GM15510 (cell line): ENCODE data around the gene TRAK1.

Experiments
- POLR2A ChIP-seq: IDR thresholded peaks from 3 replicates; pipeline ENCODE4 v1.6.1; 2011; ENCODE audit warnings: borderline replicate concordance; ENCODE audit not compliant: insufficient read length; ENCODE audit errors: extremely low read depth

TRAK1 gene, protein sequence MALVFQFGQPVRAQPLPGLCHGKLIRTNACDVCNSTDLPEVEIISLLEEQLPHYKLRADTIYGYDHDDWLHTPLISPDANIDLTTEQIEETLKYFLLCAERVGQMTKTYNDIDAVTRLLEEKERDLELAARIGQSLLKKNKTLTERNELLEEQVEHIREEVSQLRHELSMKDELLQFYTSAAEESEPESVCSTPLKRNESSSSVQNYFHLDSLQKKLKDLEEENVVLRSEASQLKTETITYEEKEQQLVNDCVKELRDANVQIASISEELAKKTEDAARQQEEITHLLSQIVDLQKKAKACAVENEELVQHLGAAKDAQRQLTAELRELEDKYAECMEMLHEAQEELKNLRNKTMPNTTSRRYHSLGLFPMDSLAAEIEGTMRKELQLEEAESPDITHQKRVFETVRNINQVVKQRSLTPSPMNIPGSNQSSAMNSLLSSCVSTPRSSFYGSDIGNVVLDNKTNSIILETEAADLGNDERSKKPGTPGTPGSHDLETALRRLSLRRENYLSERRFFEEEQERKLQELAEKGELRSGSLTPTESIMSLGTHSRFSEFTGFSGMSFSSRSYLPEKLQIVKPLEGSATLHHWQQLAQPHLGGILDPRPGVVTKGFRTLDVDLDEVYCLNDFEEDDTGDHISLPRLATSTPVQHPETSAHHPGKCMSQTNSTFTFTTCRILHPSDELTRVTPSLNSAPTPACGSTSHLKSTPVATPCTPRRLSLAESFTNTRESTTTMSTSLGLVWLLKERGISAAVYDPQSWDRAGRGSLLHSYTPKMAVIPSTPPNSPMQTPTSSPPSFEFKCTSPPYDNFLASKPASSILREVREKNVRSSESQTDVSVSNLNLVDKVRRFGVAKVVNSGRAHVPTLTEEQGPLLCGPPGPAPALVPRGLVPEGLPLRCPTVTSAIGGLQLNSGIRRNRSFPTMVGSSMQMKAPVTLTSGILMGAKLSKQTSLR

DNA sequence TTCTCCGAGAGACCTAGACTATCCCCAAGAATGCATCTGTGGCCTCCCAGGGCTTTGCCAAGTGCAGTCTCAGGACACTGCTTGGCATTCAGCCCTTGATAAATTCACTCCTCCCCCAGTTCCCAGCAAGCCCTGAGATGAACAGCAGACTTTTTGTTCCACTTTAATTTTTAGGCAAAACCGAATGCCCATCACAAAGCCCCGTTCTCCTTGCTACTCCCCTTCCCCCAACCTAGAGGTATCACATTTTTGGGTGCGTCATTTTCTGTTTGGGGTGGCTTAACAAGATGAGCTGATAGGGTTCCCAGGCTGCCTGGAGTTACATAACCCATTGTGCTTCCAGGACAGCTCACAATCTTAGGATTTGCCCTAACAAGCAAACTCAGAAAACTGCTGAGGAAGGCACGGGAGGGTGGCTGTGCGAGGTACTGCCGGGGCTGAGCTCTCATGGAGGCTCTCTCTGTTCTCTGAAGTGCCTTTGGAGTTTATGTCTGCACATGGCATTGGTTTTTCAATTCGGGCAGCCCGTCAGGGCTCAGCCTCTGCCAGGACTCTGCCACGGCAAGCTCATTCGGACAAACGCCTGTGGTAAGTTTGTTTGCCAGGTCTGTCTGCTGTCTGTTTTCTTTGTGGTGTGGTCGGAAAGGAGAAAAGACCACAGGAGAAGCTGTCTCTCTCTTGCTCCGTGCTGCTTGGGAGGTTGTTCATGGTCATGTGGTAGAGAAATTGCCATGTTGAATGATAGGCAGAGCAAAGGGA, at the start of gene TRAK1:
Gene TRAK1 (plus strand): TSS at position 385 of the 759 bp plus-strand sequence. CDS start 113 bp downstream, at position 498.
- no peak for TF ChIP-seq POLR2A

DNA sequence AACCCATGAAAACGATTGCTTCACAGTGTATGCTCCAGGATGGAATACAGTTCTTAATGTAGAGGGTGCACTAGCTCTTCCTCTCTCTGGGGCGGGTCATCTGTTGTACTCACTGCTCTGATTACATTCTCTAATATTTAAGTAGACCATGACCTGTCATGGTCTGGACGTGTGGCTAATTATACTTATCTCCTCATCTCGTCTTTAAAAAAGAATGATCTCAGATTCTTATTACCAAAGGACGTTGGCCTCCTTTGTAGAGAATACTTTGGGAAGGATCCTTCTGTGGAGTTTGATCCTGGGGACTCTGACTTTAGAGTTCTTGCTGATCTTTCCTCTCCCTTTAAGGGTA, 48.4 kb upstream of the TRAK1 start:
- TF ChIP-seq POLR2A, result no peak

DNA sequence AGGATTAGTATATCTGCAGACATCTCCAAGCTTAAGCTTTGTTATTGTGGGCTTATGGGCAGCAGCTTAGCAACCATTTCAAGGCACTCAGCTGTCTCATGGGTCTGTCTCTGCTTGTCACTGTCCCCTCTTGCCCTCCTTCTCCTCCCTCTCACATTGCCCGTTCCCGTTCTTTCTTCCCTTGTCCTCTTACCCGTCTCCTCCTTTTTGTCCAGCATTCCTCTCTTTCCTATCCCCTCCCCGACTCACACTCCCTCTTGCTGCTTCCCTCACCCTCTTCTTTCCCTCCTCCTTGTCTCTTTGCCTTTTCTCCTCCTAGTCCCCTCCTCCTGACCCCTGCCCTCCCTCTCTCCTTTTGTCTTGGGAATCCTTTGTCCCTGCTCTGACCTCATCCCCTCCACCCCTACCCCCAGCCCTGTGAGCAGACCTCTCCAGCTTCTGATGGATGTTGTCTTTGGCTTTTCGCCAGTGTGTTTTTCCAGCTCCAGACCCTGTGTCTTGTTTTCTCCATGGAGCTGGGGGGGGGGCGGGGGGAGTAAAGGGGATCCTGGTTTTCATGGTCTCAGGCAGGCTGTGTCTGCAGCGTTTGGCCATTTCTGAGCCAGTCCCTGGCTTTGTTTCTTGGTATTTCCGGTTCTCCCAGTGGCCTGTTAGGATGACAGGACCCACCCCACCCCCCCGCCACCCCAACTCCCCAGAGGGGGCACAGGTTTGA, 47.9 kb upstream of the TRAK1 start:
- no peak for TF ChIP-seq POLR2A

DNA sequence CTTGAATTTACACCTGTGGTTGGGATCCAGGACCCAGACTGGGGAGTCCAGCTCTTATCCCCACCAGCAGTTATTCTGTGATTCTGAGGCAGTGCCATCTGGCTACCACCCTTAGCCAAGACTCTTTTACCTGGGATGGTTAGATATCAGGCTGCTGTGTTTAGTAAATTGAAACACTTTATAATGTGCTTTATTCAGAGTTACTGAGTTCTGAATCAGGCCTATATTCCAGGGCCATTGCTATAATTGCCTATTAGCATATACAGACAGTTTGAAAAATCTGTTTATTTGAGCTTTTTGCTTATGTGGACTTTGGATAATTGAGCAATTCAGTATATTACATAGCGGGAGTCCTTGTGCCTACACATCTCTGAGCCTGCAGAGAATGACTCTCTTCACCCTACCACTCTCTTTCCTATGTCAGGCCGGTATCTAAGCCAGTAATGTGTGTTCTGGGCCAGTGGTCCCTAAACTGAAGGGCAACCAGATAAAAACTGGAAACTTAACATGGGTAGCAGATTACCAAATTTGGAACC, 45.4 kb upstream of the TRAK1 start:
- no peak for TF ChIP-seq POLR2A

DNA sequence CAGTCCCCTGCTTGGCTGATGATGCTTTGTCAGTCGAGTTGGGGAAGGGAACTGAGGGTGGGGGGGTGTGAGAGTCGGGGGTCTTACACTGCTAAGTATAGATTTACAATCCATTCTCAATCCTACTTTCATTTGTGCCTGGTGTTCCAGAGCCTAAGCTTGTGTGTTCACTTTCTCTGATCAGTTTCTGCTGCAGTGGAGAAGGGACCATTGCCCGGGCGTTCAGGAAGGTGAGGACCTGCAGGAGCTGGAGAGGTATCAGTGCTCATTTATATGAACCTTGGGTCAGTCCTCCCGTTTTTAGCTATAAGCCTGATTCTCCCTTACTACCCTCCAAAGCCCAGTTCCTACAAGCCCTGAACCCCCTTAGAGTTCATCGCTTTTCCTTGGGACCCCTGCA, 41.0 kb upstream of the TRAK1 start:
- no peak for TF ChIP-seq POLR2A

DNA sequence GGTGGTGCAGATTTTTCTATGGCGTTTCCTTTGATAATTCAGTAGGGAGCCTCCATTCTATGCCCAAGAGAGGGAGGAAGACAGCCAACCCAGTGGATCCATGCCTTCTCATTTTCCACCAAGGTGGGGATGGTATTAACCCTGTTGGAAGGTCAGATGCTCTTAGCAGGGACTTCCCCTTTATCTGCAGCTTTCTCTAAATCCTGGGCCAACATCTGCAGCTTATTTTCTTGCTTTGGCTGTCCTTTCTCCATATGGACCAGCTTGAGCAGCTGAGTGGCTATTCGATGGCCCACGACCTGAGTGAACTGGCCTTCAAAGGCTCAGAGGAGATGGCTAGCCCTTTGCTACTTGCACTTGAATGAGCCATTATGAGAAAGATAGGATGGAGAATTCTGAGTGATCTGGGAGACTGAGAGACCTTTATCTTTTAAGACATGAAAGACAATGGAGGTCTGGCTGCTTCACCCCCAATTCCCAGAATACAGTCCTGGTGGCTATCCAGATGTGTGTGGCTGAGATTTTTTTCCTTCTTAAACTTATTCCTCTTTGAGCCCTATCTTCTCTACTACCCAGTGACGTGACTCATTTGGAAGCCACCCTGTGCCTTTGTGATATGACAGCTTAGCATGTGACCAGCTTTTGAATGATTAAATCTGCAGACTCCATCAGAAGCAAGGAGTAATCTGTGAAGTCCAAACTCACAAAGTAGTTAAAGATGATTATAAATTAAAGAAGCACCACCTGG, 39.6 kb upstream of the TRAK1 start:
- TF ChIP-seq POLR2A, result no peak

DNA sequence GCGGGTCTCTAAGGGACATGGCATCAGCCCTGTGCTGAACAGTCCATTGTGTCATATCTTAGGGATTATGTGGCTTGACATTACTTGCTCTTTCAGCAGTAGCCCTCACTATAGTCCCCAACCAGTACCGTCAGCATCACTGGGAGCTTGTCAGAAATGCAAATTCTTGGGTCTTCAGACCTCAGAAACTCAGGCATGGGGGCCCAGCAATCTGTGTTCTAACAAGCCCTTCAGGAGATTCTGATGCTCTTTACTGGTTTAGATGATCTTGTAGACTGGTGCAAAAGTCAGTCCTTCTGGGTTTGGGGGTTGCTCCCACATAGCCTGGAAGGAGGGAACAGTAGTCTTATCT, 39.0 kb upstream of the TRAK1 start:
- no peak for TF ChIP-seq POLR2A

DNA sequence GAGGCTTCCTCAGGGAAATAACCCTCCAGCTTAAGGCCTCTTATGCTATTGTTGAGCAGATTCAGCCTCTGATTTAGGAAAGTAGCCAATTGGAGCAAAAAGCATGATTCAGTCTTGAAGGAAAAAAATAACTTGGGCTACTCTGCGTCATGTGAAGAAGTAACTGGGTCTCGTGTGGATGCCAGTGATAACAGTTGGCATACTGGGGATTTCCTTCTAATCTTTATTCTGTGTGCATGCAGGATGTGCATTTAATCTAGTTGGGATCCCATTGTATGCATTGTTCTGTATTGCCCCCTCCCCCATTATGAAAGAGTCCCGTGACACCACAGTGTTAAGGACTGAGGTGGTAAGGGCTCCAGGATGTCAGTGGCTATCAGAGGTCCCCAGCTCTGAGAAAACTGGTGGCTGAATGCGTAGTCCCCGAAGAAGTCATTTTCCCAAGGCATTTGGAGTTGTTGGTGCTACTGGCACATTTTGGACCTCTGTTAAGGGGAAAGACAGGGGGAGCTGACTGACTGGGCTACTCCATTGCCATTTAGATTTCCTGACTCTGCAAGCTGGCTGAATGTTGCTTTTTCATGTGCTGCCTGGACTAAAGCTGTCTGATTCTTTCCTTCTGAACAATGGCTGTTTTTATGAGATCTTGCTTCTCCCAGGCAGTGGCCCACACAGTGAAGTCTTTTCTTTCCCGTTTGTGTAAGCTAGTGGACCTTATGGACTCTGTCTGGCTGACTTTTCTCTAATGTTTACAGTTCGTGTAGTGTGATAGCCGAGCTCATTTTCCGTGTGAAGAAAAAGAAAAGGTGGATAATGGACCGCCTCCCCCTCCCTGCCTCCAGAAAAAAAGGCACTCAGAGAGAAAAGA, 38.4 kb upstream of the TRAK1 start:
- TF ChIP-seq POLR2A, result no peak

DNA sequence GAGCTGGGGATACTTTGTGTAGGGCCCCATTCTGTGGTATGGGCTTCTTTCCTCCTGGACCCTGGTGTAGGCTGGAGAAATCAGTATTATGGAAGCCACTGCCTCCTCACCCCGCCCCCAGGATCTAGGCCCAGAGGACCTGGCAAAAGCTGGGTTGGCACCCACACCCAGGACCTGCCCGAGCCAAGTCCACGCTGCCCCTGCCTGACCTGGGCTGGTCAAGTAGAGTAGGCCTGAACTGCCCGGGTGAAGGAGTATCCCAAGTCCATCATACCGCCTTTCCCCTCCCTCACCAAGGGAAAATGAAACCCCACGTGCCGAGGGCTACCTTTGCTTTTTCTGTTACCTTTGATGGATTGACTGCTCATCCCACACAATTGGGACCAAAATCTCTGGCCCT, 37.7 kb upstream of the TRAK1 start:
- TF ChIP-seq POLR2A, result no peak

DNA sequence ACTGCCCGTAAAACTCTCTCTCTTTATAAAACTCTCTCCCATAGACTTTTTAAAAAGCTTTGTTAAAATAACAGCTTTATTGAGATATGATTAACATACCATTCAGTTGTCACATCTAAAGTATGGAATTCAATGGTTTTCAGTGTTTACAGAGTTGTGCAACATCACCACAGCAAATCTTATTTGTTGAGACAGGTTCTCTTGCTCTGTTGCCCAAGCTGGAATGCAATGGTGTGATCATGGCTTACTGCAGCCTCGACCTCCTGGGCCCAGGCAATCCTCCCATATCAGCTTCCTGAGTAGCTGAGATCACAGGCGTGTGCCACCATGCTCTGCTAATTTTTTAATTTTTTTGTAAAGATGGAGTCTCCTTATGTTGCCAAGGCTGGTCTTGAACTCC, 35.9 kb upstream of the TRAK1 start:
- TF ChIP-seq POLR2A, result no peak

DNA sequence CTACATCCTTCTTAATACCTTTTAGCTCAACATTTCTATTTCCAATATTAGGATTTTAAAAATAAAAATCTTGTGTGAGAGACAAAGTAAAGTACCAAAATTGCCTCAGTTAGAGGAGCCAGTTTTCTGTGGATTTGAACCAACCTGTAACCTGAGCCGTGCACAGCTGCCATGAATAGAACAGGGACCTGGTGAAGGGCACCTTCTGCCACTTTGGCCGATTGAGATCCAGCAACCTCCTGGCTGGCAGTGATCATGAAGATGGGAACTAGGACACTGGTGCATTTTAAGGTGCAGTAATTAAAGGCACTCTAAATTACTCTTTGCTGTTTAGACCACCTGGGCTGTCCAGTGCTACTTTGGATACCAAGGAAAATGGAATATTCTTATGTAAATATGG, 34.3 kb upstream of the TRAK1 start:
- TF ChIP-seq POLR2A, result no peak

DNA sequence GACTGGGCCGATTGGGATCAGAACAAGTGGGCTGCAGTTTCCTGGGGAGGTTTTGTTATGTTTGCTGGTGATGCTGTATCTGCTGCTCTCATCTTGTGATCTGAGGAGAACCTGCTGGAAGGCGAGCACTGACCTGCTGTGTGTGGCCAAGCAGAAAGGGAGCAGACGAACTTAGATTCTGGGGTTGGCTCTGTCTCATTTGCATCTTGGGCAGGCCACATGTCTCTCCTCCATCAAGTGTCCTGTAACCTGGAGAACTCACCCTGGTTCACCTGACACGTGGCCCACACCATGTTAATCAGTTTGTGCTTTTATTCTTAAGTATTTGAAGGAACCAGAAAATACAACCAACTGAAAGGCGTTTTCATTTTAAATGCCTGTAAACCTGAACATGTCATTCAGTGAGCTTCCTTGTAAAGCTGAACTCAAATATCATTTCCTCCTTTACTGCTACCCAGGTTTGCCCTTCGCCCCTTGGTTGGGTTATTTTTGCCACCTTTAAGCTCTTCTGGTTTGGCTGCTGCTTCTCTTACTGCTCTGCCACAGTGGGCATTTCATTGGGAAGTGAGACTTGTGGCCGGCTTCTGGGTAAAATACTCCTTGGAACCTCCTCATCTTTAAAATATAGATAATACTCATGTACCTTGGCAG, 33.5 kb upstream of the TRAK1 start:
- TF ChIP-seq POLR2A, result no peak

DNA sequence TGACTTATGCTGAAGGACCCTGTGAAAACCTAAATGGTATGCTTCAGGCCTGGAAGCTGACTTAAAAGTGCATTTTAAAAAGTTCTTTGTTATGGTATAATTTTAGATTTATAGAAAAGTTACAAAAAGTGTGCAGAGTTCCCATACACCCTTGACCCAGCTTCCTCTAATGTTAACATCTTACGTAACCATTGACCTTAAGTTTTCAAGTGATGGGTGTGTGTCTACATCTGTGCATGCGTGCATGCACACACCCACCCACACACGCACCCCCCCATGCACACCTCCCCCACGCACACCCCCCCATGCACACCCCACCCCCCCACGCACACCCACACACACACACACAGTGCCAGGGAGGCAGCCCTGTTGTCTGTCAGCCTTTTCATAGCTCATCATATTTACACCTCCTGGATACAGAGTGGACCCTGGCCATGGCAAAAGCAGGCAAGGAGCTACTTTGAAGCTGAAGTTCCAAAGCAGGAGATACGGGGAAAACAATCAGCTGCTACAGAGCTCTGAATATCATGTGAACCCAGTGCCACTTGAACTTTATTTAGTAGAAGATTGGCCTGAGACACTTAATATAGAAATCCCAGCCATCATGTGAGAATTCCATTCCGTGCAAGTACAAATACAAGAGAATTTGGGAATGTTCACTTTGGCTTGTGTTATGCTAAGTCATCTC, 30.0 kb upstream of the TRAK1 start:
- TF ChIP-seq POLR2A, result no peak
